ENCODE measurements around the gene RTF1. TPM values are rescaled to one million over a fixed set of nuclear protein-coding genes. Genes with fewer than 3 reads are reported as not detected.

The RTF1 gene
- total RNA-seq, 1 experiment from 2014 or later = 30.6 TPM

DNA sequence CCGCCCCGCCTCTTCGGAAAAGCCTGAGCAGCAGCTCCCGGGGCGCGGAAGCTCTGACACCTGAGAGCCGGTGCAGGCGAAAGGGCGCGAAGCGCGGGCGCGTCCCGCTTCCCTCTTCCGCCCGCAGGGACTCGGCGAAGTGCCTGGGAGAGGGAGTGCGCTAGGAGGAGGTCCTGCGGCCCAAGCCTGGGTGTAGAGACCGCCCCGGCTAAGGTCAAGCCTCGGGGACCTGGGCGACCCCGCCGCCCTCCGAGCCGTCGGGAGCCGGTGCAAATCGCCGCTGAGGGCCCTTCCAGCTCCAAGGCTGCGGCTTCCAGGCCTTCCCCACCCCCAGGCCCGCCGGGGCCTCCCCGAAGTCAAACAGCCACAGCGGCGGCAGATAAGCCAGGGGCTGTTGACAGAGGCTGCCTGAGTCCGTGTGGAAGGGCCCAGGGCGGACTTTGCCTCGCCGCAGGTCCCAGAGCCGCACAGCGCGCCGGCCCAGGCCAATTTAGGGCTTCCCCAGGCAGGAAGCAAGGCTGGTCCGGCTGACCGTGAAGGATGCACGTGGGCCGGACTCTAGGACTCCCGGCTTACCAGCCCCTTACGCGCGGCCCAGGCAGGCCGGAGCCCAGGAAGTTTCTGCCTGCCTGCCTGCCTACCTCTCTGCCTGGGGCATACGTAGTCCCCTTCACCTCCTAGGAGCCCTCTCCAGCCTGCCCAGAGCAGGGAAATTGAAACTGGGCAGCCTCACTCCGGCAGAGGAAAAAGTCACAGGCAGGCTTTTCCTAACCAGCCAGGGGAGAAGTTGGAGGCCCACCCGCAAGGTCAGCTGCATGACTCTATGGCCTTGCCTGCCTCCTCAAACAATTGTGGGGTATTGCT lies 79.1 kb downstream of the RTF1 start:
- intact Hi-C loops (cut with micrococcal nuclease) = no loop called here
- POLR2A ChIA-PET = interaction anchor here (0.6 kb wide), 1 partner anchor 228 kb away, joined by 4 read pairs; no protein-coding TSS in a partner anchor

DNA sequence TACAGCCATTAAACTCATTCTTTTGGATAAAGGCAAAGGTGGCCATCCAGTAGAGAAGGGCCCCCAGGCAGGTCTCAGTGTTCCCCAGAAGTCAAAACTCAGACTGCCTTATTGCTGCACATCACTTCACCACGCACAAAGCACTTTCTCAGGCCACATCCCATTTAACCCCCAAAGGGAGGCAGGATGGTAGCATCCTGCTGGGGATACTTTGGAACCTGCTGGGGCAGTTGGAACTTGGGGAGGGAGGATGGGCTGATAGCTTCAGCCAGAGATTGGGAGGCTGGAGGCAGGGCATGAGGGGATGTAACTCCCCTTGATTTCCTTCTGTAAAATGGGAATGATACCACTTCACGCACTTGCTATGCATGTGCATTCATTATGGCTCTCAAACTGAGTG lies 81.8 kb downstream of the RTF1 start:
- BruUV-seq (replicated peaks) = no TSS peak
- no peaks in the 10 kb centered on the region for H3K4me1 Mint-ChIP-seq (ENCODE audit: insufficient read depth, unreplicated experiment)
- TF ChIP-seq, protein P1, sequence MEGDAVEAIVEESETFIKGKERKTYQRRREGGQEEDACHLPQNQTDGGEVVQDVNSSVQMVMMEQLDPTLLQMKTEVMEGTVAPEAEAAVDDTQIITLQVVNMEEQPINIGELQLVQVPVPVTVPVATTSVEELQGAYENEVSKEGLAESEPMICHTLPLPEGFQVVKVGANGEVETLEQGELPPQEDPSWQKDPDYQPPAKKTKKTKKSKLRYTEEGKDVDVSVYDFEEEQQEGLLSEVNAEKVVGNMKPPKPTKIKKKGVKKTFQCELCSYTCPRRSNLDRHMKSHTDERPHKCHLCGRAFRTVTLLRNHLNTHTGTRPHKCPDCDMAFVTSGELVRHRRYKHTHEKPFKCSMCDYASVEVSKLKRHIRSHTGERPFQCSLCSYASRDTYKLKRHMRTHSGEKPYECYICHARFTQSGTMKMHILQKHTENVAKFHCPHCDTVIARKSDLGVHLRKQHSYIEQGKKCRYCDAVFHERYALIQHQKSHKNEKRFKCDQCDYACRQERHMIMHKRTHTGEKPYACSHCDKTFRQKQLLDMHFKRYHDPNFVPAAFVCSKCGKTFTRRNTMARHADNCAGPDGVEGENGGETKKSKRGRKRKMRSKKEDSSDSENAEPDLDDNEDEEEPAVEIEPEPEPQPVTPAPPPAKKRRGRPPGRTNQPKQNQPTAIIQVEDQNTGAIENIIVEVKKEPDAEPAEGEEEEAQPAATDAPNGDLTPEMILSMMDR (IDR thresholded peaks at IDR 0.05; ENCODE audit: unreplicated experiment) = no peak
- ChIA-PET POLR2A (interaction anchor here (0.9 to 1.2 kb wide), 2 partner anchors 9 to 14 kb away, joined by 3 read pairs; no protein-coding TSS in a partner anchor), CTCF (no interaction called here)
- intact Hi-C loops (cut with micrococcal nuclease) = no loop called here
- no peaks in the 10 kb centered on the region for H3K36me3 Mint-ChIP-seq (ENCODE audit: insufficient read depth, unreplicated experiment)
- no peak overlapping the region for H3K27ac Mint-ChIP-seq (ENCODE audit: low read depth, unreplicated experiment)
- no peaks in the 10 kb centered on the region for H3K9me3 Mint-ChIP-seq (ENCODE audit: unreplicated experiment)
- no peak for DNase-seq (ENCODE audit: unreplicated experiment)
- no peaks in the 10 kb centered on the region for H3K27me3 Mint-ChIP-seq (ENCODE audit: insufficient read depth, unreplicated experiment)
- H3K4me3 Mint-ChIP-seq (ENCODE audit: unreplicated experiment) = no peak overlapping the region

More for the DNA sequence above, 79.1 kb downstream of the RTF1 start:
- no TSS peak for BruUV-seq (replicated peaks)
- Mint-ChIP-seq H3K27me3 (ENCODE audit: insufficient read depth, unreplicated experiment) (no peaks in the 10 kb centered on the region), H3K36me3 (ENCODE audit: insufficient read depth, unreplicated experiment) (no peaks in the 10 kb centered on the region), H3K27ac (ENCODE audit: low read depth, unreplicated experiment) (no peak overlapping the region), H3K9me3 (ENCODE audit: unreplicated experiment) (no peaks in the 10 kb centered on the region), H3K4me1 (ENCODE audit: insufficient read depth, unreplicated experiment) (peaks cover 8% of the 10 kb centered on the region), H3K4me3 (ENCODE audit: unreplicated experiment) (no peak overlapping the region)
- DNase-seq (ENCODE audit: unreplicated experiment) = no peak
- CTCF ChIA-PET = interaction anchor here (0.7 kb wide), 1 partner anchor 22 kb away, joined by 3 read pairs; no protein-coding TSS in a partner anchor
- TF ChIP-seq, protein P1 (IDR thresholded peaks at IDR 0.05; ENCODE audit: unreplicated experiment) = no peak

DNA sequence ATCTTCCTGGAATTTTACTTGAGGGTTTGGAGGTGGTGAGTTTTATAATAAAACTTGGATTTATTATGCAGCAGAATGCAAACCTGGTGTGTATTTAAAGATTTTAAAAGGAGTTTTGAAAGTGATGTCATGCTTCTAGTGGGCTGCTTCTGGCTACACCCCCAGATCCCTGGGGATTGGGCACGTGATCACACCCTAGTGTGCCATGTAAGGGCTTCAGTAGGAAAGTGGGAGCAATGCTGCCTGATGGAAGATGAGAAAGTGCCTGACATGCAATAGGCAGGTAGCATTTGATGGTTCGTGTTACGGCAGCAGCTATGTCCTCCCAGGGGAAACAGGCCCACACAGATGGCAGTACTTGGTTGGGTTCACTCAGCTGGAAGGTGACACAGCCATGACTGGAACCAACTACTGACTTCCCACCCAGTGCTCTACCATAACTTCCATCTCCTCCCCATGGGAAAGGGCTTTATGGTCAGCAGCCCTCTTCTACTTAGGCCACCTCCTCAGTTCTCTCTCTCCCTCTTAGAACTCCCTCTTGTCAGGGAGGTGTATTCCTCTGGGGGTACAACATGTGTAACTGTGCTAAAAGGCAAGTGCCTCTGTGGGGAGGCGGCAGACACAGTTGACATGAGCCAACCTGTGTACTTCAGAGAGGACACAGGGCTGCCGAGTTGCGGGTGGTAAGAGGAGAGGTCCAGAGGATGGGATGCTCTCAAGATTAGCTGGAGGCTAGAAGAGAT lies 82.4 kb downstream of the RTF1 start:
- no peaks in the 10 kb centered on the region for H3K27me3 Mint-ChIP-seq (ENCODE audit: insufficient read depth, unreplicated experiment)
- H3K4me3 Mint-ChIP-seq (ENCODE audit: unreplicated experiment) = no peak overlapping the region
- no peaks in the 10 kb centered on the region for H3K4me1 Mint-ChIP-seq (ENCODE audit: insufficient read depth, unreplicated experiment)
- BruUV-seq (replicated peaks) = no TSS peak
- TF ChIP-seq, protein P1 (IDR thresholded peaks at IDR 0.05; ENCODE audit: unreplicated experiment) = no peak
- H3K9me3 Mint-ChIP-seq (ENCODE audit: unreplicated experiment) = no peaks in the 10 kb centered on the region
- DNase-seq (ENCODE audit: unreplicated experiment) = no peak
- ChIA-PET POLR2A (interaction anchor here (1.2 to 1.5 kb wide), 2 partner anchors 9 to 15 kb away, joined by 3 to 4 read pairs; no protein-coding TSS in a partner anchor), CTCF (no interaction called here)
- intact Hi-C loops (cut with micrococcal nuclease) = no loop called here
- H3K27ac Mint-ChIP-seq (ENCODE audit: low read depth, unreplicated experiment) = no peak overlapping the region
- H3K36me3 Mint-ChIP-seq (ENCODE audit: insufficient read depth, unreplicated experiment) = no peaks in the 10 kb centered on the region

Data from MCF 10A (cell line).